T-helper 1 cell (primary cell): ENCODE data around the gene OR2A2.

Source experiments
- DNase-seq, 5 donors: peaks; one replicate each; pipeline ENCODE4 v3.0.0-alpha.2; 2012 to 2020

Gene OR2A2

DNA sequence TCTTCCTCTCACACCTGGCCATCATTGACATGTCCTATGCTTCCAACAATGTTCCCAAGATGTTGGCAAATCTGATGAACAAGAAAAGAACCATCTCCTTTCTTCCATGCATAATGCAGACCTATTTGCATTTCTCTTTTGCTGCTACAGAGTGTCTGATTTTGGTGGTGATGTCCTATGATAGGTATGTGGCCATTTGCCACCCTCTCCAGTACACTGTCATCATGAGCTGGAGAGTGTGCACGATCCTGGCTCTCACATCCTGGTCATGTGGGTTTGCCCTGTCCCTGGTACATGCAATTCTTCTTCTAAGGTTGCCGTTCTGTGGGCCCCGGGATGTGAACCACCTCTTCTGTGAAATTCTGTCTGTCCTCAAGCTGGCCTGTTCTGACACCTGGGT, 32.8 kb downstream of the OR2A2 start:
- DNase-seq = no peak

DNA sequence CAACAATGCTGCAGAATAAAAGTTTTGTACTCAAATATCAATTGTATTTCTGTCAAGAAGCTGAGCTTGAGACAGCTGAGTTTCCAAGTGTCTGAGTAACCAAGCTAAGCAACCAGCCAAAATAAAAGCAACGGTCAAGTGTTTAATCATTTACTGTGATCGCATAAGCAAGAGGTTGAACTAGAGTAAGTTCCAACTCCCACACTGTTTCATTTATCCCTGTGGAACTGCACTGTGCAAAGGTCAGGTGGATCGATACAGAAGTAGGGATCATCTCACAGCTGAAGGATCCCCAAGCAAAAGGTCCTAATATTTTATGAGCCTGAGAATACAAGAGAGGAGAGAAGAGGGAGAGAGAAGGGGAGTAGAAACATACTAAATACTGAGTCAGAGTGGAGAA, 35.0 kb downstream of the OR2A2 start:
- DNase-seq = no peak

DNA sequence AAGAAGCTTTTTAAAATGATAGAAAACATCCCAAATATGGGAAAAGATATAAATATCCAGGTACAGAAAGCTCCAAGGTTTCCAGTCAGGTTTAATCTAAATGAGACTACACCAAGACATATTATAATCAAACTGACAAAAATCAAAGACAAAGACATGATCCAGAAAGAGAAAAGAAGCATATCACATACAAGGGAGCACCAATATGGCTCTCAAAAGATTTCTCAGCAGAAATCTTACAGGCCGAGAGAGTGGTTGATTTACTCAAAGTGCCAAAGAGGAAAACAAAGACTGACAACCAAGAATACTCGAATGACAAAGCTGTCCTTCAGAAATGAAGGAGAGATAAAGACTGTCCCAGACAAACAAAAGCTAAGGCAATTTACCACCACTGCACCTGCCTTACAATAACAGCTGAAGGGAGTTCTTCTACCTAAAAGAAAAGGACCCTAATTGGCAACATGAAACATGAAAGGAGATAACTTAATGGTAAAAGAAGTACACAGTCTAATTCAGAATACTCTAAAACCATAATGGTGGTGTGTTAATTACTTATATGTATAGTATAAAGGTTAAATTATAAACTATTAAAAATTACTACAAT, 38.9 kb downstream of the OR2A2 start:
- DNase-seq = no peak

DNA sequence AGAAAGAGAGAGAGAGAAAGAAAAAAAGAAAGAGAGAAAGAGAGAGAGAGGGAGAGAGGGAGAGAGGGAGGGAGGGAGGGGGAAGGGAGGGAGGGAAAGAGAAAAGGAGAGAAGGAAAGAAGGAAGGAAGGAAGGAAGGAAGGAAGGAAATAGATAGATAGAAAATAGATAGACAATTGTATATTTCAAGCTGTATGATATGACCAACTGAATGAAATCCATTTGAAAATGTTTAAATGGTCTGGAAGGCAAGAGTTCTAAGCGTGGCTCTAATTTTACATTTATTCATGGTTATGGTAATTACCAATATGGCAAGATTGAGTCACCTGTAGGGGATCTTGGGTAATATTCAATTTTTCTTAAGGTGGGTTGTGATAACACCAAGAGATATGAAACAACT, 49.5 kb downstream of the OR2A2 start:
- no peak for DNase-seq
